Measurements from ENCODE around the gene CD2AP.
"Not testable (repeated sequence)": the region's sequence is repeated elsewhere in the genome, so short reads cannot be mapped to it uniquely, and the experiment has no call there.

CD2AP gene

GRCh38 chr6:47502920-47503319, 25.3 kb downstream of the CD2AP start:
- no peak for DNase-seq

- no peak for DNase-seq
Observed at GRCh38 chr6:47509937-47510336, 32.3 kb downstream of the CD2AP start.

- no peak for DNase-seq
Observed at GRCh38 chr6:47512872-47513271, 35.3 kb downstream of the CD2AP start.

GRCh38 chr6:47519279-47519678, 41.7 kb downstream of the CD2AP start:
- no peak for DNase-seq

GRCh38 chr6:47520282-47520681, 42.7 kb downstream of the CD2AP start:
- DNase-seq, result no peak

- DNase-seq, result no peak
Observed at GRCh38 chr6:47521961-47522360, 44.4 kb downstream of the CD2AP start.

GRCh38 chr6:47524136-47524845, 46.7 kb downstream of the CD2AP start:
- DNase-seq, result no peak

- no peak for DNase-seq
Observed at GRCh38 chr6:47525330-47526057, 47.9 kb downstream of the CD2AP start.

- no peak for DNase-seq
Observed at GRCh38 chr6:47527274-47527673, 49.7 kb downstream of the CD2AP start.

GRCh38 chr6:47529734-47530133, 52.1 kb downstream of the CD2AP start:
- DNase-seq, result no peak

GRCh38 chr6:47532981-47533585, 55.5 kb downstream of the CD2AP start:
- no peak for DNase-seq

- no peak for DNase-seq
Observed at GRCh38 chr6:47534063-47534462, 56.5 kb downstream of the CD2AP start.

GRCh38 chr6:47535316-47536225, 58.0 kb downstream of the CD2AP start:
- DNase-seq, result no peak

GRCh38 chr6:47536816-47537401, 59.3 kb downstream of the CD2AP start:
- no peak for DNase-seq

- DNase-seq, result no peak
Observed at GRCh38 chr6:47545223-47545622, 67.6 kb downstream of the CD2AP start.

- no peak for DNase-seq
Observed at GRCh38 chr6:47551670-47552069, 74.1 kb downstream of the CD2AP start.

GRCh38 chr6:47552319-47552718, 74.7 kb downstream of the CD2AP start:
- DNase-seq, result no peak

- DNase-seq, result not testable (repeated sequence)
Observed at GRCh38 chr6:47553243-47553642, 75.7 kb downstream of the CD2AP start.

GRCh38 chr6:47556459-47556858, 78.9 kb downstream of the CD2AP start:
- not testable (repeated sequence) for DNase-seq

- no peak for DNase-seq
Observed at GRCh38 chr6:47563162-47563561, 85.6 kb downstream of the CD2AP start.

- DNase-seq, result not testable (repeated sequence)
Observed at GRCh38 chr6:47566602-47567001, 89.0 kb downstream of the CD2AP start.

GRCh38 chr6:47567586-47567985, 90.0 kb downstream of the CD2AP start:
- DNase-seq, result no peak

GRCh38 chr6:47571488-47571887, 93.9 kb downstream of the CD2AP start:
- DNase-seq, result no peak

All from kidney glomerular epithelial cell (primary cell).